ENCODE measurements around the gene MRPS23. TPM values are rescaled to one million over a fixed set of nuclear protein-coding genes. Genes with fewer than 3 reads are reported as not detected.

MRPS23 gene
- total and polyA plus RNA-seq, 9 of the 15 experiments (the other 6 are each of a cell fraction or from before 2014, with no cell fraction given), result 59.1 to 298 (median 98.8) TPM

Small RNA genes lying within 50 kb of the gene (small RNA-seq; reads per million reads assigned to genes)
- gene RN7SKP94, result not detected

Other genes starting within 250 kb of the MRPS23 start
- gene CCDC182, start 104.7 kb downstream of the MRPS23 start, total RNA-seq (2014; rRNA removed), result not detected in 2 replicates
- gene CCDC182, start 104.7 kb downstream of the MRPS23 start, total RNA-seq (2014; rRNA removed; fragmentation: Illumina TruSeq; extraction: Trizol), result not detected in 2 replicates
- gene CCDC182, start 104.7 kb downstream of the MRPS23 start, total RNA-seq (2015; rRNA removed; fragmentation: Illumina TruSeq; extraction: Trizol), result not detected in 2 replicates
- not detected in 2 replicates for gene CCDC182, start 104.7 kb downstream of the MRPS23 start, total RNA-seq (2021)
- gene CCDC182, start 104.7 kb downstream of the MRPS23 start, polyA plus RNA-seq (2011; rRNA removed), result not detected in 2 replicates
- gene CCDC182, start 104.7 kb downstream of the MRPS23 start, polyA plus RNA-seq (2014; fragmentation: Illumina TruSeq; extraction: Trizol), result not detected in 2 replicates
- not detected for gene CCDC182, start 104.7 kb downstream of the MRPS23 start, polyA plus RNA-seq (2014; fragmentation: Nextera tagmentation; extraction: Ambion mirVana)
- not detected in 2 replicates for gene CCDC182, start 104.7 kb downstream of the MRPS23 start, polyA plus RNA-seq (2014; rRNA removed)
- gene CUEDC1, start 105.4 kb upstream of the MRPS23 start, total RNA-seq (2014; rRNA removed), result 0.33 and 1.5 TPM in 2 replicates
- gene CUEDC1, start 105.4 kb upstream of the MRPS23 start, total RNA-seq (2014; rRNA removed; fragmentation: Illumina TruSeq; extraction: Trizol), result 0.64 and 0.65 TPM in 2 replicates
- gene CUEDC1, start 105.4 kb upstream of the MRPS23 start, total RNA-seq (2015; rRNA removed; fragmentation: Illumina TruSeq; extraction: Trizol), result 0.62 and 0.94 TPM in 2 replicates
- 1.0 and 2.5 TPM in 2 replicates for gene CUEDC1, start 105.4 kb upstream of the MRPS23 start, total RNA-seq (2021)
- 1.7 and 2.0 TPM in 2 replicates for gene CUEDC1, start 105.4 kb upstream of the MRPS23 start, polyA plus RNA-seq (2011; rRNA removed)
- gene CUEDC1, start 105.4 kb upstream of the MRPS23 start, polyA plus RNA-seq (2014; fragmentation: Illumina TruSeq; extraction: Trizol), result 1.5 and 1.7 TPM in 2 replicates
- under 1 TPM in 1 of 2 experiments, not detected in 1; 0.20 TPM for gene CUEDC1, start 105.4 kb upstream of the MRPS23 start, polyA plus RNA-seq (2014; fragmentation: Nextera tagmentation; extraction: Ambion mirVana)
- 2.5 and 4.1 TPM in 2 replicates for gene CUEDC1, start 105.4 kb upstream of the MRPS23 start, polyA plus RNA-seq (2014; rRNA removed)
- 17.8 and 19.3 TPM in 2 replicates for gene VEZF1, start 138.2 kb upstream of the MRPS23 start, total RNA-seq (2014; rRNA removed)
- gene VEZF1, start 138.2 kb upstream of the MRPS23 start, total RNA-seq (2014; rRNA removed; fragmentation: Illumina TruSeq; extraction: Trizol), result 25.9 and 26.2 TPM in 2 replicates
- 26.2 and 26.8 TPM in 2 replicates for gene VEZF1, start 138.2 kb upstream of the MRPS23 start, total RNA-seq (2015; rRNA removed; fragmentation: Illumina TruSeq; extraction: Trizol)
- 24.6 and 25.7 TPM in 2 replicates for gene VEZF1, start 138.2 kb upstream of the MRPS23 start, total RNA-seq (2021)
- 18.2 and 22.1 TPM in 2 replicates for gene VEZF1, start 138.2 kb upstream of the MRPS23 start, polyA plus RNA-seq (2011; rRNA removed)
- 28.3 and 33.4 TPM in 2 replicates for gene VEZF1, start 138.2 kb upstream of the MRPS23 start, polyA plus RNA-seq (2014; fragmentation: Illumina TruSeq; extraction: Trizol)
- gene VEZF1, start 138.2 kb upstream of the MRPS23 start, polyA plus RNA-seq (2014; fragmentation: Nextera tagmentation; extraction: Ambion mirVana), result 1 to 10 TPM; 9.5 to 9.8 TPM
- gene VEZF1, start 138.2 kb upstream of the MRPS23 start, polyA plus RNA-seq (2014; rRNA removed), result 12.3 and 15.5 TPM in 2 replicates
- 434 and 460 TPM in 2 replicates for gene SRSF1, start 157.2 kb upstream of the MRPS23 start, total RNA-seq (2014; rRNA removed)
- gene SRSF1, start 157.2 kb upstream of the MRPS23 start, total RNA-seq (2014; rRNA removed; fragmentation: Illumina TruSeq; extraction: Trizol), result 485 and 507 TPM in 2 replicates
- gene SRSF1, start 157.2 kb upstream of the MRPS23 start, total RNA-seq (2015; rRNA removed; fragmentation: Illumina TruSeq; extraction: Trizol), result 538 and 559 TPM in 2 replicates
- 384 and 442 TPM in 2 replicates for gene SRSF1, start 157.2 kb upstream of the MRPS23 start, total RNA-seq (2021)
- gene SRSF1, start 157.2 kb upstream of the MRPS23 start, polyA plus RNA-seq (2011; rRNA removed), result 318 and 470 TPM in 2 replicates
- 380 and 384 TPM in 2 replicates for gene SRSF1, start 157.2 kb upstream of the MRPS23 start, polyA plus RNA-seq (2014; fragmentation: Illumina TruSeq; extraction: Trizol)
- 10 to 100 TPM; 77.8 to 98.4 TPM for gene SRSF1, start 157.2 kb upstream of the MRPS23 start, polyA plus RNA-seq (2014; fragmentation: Nextera tagmentation; extraction: Ambion mirVana)
- gene SRSF1, start 157.2 kb upstream of the MRPS23 start, polyA plus RNA-seq (2014; rRNA removed), result 425 and 475 TPM in 2 replicates
- gene DYNLL2, start 233.4 kb upstream of the MRPS23 start, total RNA-seq (2014; rRNA removed), result 13.0 and 17.2 TPM in 2 replicates
- 12.8 and 15.0 TPM in 2 replicates for gene DYNLL2, start 233.4 kb upstream of the MRPS23 start, total RNA-seq (2014; rRNA removed; fragmentation: Illumina TruSeq; extraction: Trizol)
- 11.2 and 11.9 TPM in 2 replicates for gene DYNLL2, start 233.4 kb upstream of the MRPS23 start, total RNA-seq (2015; rRNA removed; fragmentation: Illumina TruSeq; extraction: Trizol)
- gene DYNLL2, start 233.4 kb upstream of the MRPS23 start, total RNA-seq (2021), result 19.1 and 24.5 TPM in 2 replicates
- 12.2 and 18.4 TPM in 2 replicates for gene DYNLL2, start 233.4 kb upstream of the MRPS23 start, polyA plus RNA-seq (2011; rRNA removed)
- 23.8 and 26.0 TPM in 2 replicates for gene DYNLL2, start 233.4 kb upstream of the MRPS23 start, polyA plus RNA-seq (2014; fragmentation: Illumina TruSeq; extraction: Trizol)
- 1 to 10 TPM; 1.8 to 2.3 TPM for gene DYNLL2, start 233.4 kb upstream of the MRPS23 start, polyA plus RNA-seq (2014; fragmentation: Nextera tagmentation; extraction: Ambion mirVana)
- gene DYNLL2, start 233.4 kb upstream of the MRPS23 start, polyA plus RNA-seq (2014; rRNA removed), result 19.9 and 22.6 TPM in 2 replicates

Measured in K562 (cell line).